ENCODE results near the gene KCNQ1OT1. TPM values are rescaled to one million over a fixed set of nuclear protein-coding genes. Genes with fewer than 3 reads are reported as not detected.

The KCNQ1OT1 gene
- total RNA-seq, 1 donor from 2014 or later: 7.0 TPM

DNA sequence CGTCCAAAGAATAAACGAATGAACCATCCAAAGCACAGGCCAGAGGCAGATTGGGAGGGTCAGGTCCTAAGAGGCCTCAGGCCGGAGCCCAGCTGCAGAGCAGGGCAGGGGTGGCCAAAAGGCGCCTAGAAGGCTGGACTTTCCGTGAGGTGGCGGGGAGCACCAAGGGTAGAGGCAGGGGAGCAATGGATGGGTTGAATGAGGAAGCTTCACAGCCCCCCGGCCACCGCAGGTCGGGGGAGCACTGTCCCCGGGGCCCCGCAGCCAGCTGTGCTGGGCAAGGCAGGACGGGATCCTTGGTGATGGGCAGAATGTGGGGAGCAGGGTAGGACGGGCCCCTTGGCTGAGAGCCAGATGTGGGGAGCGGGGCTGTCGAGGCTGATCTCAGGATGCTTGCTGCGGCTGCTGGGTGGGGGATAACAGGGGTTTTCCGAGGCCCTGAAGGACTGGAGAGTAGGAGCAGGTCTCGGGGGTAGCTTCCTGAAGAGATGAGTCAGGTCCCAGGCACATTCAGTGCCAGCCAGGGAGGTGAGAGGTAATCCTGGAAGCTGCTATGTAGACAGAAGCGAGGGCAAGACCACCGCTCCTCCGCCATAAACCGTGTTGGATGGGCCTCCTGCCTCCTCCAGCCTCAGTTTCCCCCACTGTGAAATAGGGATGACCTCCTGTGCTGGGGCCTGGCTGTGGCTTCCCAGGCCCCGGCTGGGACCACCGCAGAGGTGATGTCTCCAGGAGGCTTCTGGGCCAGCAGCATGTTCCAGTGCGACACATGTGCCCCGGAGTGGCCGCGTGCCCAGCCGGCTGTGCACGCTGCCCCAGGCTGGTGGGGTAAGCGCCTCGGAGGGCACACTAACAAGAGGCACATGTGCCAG is 34.6 kb upstream of the KCNQ1OT1 start:
- H3K4me3 Mint-ChIP-seq: no peak overlapping the region
- H3K27ac Mint-ChIP-seq: no peak overlapping the region
- H3K36me3 Mint-ChIP-seq: no peaks in the 10 kb centered on the region
- TF ChIP-seq, protein P1, sequence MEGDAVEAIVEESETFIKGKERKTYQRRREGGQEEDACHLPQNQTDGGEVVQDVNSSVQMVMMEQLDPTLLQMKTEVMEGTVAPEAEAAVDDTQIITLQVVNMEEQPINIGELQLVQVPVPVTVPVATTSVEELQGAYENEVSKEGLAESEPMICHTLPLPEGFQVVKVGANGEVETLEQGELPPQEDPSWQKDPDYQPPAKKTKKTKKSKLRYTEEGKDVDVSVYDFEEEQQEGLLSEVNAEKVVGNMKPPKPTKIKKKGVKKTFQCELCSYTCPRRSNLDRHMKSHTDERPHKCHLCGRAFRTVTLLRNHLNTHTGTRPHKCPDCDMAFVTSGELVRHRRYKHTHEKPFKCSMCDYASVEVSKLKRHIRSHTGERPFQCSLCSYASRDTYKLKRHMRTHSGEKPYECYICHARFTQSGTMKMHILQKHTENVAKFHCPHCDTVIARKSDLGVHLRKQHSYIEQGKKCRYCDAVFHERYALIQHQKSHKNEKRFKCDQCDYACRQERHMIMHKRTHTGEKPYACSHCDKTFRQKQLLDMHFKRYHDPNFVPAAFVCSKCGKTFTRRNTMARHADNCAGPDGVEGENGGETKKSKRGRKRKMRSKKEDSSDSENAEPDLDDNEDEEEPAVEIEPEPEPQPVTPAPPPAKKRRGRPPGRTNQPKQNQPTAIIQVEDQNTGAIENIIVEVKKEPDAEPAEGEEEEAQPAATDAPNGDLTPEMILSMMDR (conservative IDR thresholded peaks at IDR 0.05): no peak
- H3K4me1 Mint-ChIP-seq (ENCODE audit: unreplicated experiment): peaks cover 24% of the 10 kb centered on the region
- DNase-seq (ENCODE audit: extremely low spot score, unreplicated experiment): no peak
- H3K9me3 Mint-ChIP-seq: no peaks in the 10 kb centered on the region
- no peaks in the 10 kb centered on the region for H3K27me3 Mint-ChIP-seq

GRCh38 chr11:2732940-2733628 is 33.3 kb upstream of the KCNQ1OT1 start:
- no peaks in the 10 kb centered on the region for H3K36me3 Mint-ChIP-seq
- no peak for DNase-seq (ENCODE audit: extremely low spot score, unreplicated experiment)
- H3K4me3 Mint-ChIP-seq: no peak overlapping the region
- TF ChIP-seq, protein P1 (conservative IDR thresholded peaks at IDR 0.05): no peak
- no peak overlapping the region for H3K27ac Mint-ChIP-seq
- peaks cover 27% of the 10 kb centered on the region for H3K4me1 Mint-ChIP-seq (ENCODE audit: unreplicated experiment)
- no peaks in the 10 kb centered on the region for H3K9me3 Mint-ChIP-seq
- no peaks in the 10 kb centered on the region for H3K27me3 Mint-ChIP-seq

DNA sequence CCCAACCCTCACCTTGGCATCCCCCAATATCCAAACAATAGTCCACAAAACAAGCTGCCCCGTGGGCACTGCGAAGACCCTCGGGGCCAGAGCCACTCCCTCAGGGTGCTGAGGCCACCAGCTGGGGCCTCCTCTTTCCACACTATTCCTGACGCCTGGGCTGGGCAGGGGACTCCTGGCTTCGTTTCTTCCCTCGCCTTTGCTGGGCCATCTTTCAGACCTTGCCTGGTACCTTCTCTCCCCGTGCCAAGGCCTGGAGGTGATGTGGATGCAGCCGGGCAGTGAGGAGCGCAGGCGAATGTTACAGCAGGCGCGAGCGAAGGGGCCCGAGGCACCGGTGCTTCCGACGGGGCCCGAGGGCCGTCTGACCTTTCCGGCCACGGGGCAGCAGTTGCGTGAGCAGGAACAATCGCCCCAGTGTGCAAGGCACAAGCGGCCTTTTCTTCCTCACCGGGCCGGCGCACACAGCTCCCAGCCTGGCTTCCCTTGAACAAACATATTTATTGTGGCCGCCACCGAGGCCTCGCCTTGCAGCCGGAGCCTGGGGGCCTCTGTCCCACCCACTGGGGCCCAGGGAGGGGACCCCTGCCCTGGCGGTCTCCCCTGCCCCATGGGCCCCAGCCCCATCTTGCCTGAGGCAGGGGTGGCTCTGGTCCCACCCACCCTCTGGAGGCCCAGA is 32.6 kb upstream of the KCNQ1OT1 start:
- no peaks in the 10 kb centered on the region for H3K9me3 Mint-ChIP-seq
- TF ChIP-seq, protein P1 (conservative IDR thresholded peaks at IDR 0.05): no peak
- H3K36me3 Mint-ChIP-seq: no peaks in the 10 kb centered on the region
- H3K27me3 Mint-ChIP-seq: no peaks in the 10 kb centered on the region
- H3K4me1 Mint-ChIP-seq (ENCODE audit: unreplicated experiment): peaks cover 23% of the 10 kb centered on the region
- H3K4me3 Mint-ChIP-seq: no peak overlapping the region
- no peak overlapping the region for H3K27ac Mint-ChIP-seq
- no peak for DNase-seq (ENCODE audit: extremely low spot score, unreplicated experiment)

DNA sequence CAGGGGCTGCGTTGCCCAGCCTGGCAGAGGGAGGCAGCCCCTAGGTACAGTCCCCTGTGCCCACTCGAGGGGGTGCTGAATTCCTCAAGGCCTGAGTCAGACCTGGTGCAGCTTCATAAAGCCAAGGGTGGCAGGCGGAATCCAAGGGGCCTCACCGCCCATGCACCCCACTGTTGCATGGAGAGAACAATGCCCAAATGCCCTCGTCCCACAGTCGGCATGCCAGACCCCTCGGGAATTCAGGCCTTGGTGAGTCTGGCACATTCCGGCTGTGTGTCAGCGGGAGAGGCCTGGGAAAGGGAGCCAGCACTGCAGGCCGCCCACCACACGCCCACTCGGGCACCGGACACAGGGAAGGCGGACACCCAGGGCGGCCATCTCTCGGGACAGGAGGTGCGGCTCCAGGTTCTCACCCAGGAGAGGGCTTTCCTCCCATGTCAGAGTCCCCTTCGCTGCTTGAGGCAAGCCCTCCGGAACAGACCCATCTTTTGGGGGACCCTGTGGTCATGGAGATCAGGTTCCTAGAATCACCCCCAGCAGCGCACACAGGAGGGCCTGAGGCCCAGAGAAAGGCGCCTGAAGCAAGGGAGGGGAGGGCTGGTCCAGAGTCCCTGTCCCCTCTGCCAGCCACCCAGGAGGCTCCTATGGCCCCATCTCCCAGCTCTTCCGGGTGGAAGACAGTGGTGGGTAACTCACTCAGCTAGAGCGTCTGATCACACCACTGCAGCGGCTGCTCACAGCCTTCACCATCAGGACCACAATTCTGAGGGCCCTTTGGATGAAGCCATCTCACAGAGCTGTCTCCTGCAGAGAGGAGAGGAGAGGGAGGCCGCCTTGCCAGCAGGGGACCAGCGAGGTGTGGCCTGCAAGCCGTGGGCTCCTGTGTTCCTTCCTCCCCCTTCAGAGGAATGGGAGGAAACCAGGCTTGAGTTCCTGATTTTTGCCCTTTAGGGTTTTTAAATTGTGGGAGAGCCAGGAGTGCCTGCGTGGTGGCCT is 31.6 kb upstream of the KCNQ1OT1 start:
- DNase-seq (ENCODE audit: extremely low spot score, unreplicated experiment): no peak
- TF ChIP-seq, protein P1 (conservative IDR thresholded peaks at IDR 0.05): no peak
- Mint-ChIP-seq H3K27me3 (no peaks in the 10 kb centered on the region), H3K9me3 (no peaks in the 10 kb centered on the region), H3K4me3 (no peak overlapping the region), H3K4me1 (ENCODE audit: unreplicated experiment) (peaks cover 32% of the 10 kb centered on the region), H3K36me3 (no peaks in the 10 kb centered on the region), H3K27ac (no peak overlapping the region)

Measured in type B pancreatic cell (in vitro differentiated cells).